OCI-LY7 (cell line): Measurements from ENCODE around the gene CDC34. TPM values are rescaled to one million over a fixed set of nuclear protein-coding genes. Genes with fewer than 3 reads are reported as not detected.
A peak's percentile ranks its signal among the peaks of the same experiment; 100 is the strongest.

Experiments used
- BruUV-seq: library from RNA; stranded (reverse); fragments of 400-500 nt; replicated peaks from 2 replicates; lab custom pipeline; 2021; lab: Mats Ljungman, UMichigan
- CTCF ChIA-PET: fragments of 300-600 bp; sonication (Branson Sonifier 250); formaldehyde crosslinking; loops from one replicate; lab custom pipeline; 2022; ENCODE audit warnings: antibody characterized with exemption; ENCODE audit not compliant: unreplicated experiment; lab: Charles Lee
- POLR2A ChIA-PET: fragments of 300-600 bp; sonication (Branson Sonifier 250); formaldehyde crosslinking; loops from one replicate; lab custom pipeline; 2022; ENCODE audit warnings: antibody characterized with exemption; lab: Charles Lee
- DNase-seq: peaks from one replicate; pipeline ENCODE4 v3.0.0-alpha.2; 2015; ENCODE audit warnings: low spot score
- H2AFZ ChIP-seq: fragments of 200-600 bp; sonication (generic), shearing (Covaris generic); 2 replicates; pipeline ENCODE4 v1.6.1; 2014; ENCODE audit warnings: mild to moderate bottlenecking, antibody characterized with exemption, low read length, moderate library complexity
- H3K27ac ChIP-seq: fragments of 200-600 bp; sonication (generic); 2 replicates; pipeline ENCODE4 v1.5.1; 2014; ENCODE audit warnings: mixed run types, low read depth, mild to moderate bottlenecking, moderate library complexity, low read length, inconsistent platforms; ENCODE audit not compliant: poor library complexity, severe bottlenecking
- H3K36me3 ChIP-seq: fragments of 200-600 bp; sonication (generic); 2 replicates; pipeline ENCODE4 v1.6.1; 2014; ENCODE audit warnings: mild to moderate bottlenecking, antibody characterized with exemption, low read length, moderate library complexity, mixed read lengths; ENCODE audit not compliant: insufficient read depth
- H3K4me1 ChIP-seq: fragments of 200-600 bp; sonication (generic); 2 replicates; pipeline ENCODE4 v1.5.1; 2014; ENCODE audit warnings: mild to moderate bottlenecking, low read length; ENCODE audit not compliant: insufficient read depth, poor library complexity, severe bottlenecking
- H3K4me2 ChIP-seq: fragments of 200-600 bp; sonication (generic); 2 replicates; pipeline ENCODE4 v1.6.1; 2014; ENCODE audit warnings: mild to moderate bottlenecking, low read length
- H3K4me3 ChIP-seq: fragments of 200-600 bp; sonication (generic); 2 replicates; pipeline ENCODE4 v1.5.1; 2014; ENCODE audit warnings: mild to moderate bottlenecking, low read depth, low read length; ENCODE audit not compliant: poor library complexity, severe bottlenecking
- H3K79me2 ChIP-seq: fragments of 200-600 bp; sonication (generic); 2 replicates; pipeline ENCODE4 v1.6.1; 2016; ENCODE audit warnings: low read depth, mild to moderate bottlenecking, low read length, moderate library complexity, mixed read lengths; ENCODE audit not compliant: insufficient read depth
- H3K9me2 ChIP-seq: fragments of 200-600 bp; sonication (generic); 2 replicates; pipeline ENCODE4 v1.6.1; 2016; ENCODE audit warnings: mild to moderate bottlenecking, low read length, mixed read lengths; ENCODE audit not compliant: insufficient read depth
- H3K9me3 ChIP-seq: fragments of 200-600 bp; sonication (generic); 2 replicates; pipeline ENCODE4 v1.6.1; 2014; ENCODE audit warnings: mild to moderate bottlenecking, mixed run types, low read length, mixed read lengths
- H4K20me1 ChIP-seq: fragments of 200-600 bp; sonication (generic); 2 replicates; pipeline ENCODE4 v1.6.1; 2014; ENCODE audit warnings: mild to moderate bottlenecking, antibody characterized with exemption, low read length, moderate library complexity, mixed read lengths; ENCODE audit not compliant: insufficient read depth
- EZH2phosphoT487 ChIP-seq: fragments of 200-600 bp; sonication (generic); IDR thresholded peaks from 2 replicates; pipeline ENCODE4 v1.6.1; 2018; ENCODE audit warnings: low read depth, borderline replicate concordance, mild to moderate bottlenecking, mixed run types, antibody characterized with exemption, low read length, moderate library complexity, mixed read lengths
- intact Hi-C: fragments of 100-400 bp; cut with micrococcal nuclease; formaldehyde crosslinking; loops from one replicate; pipeline ENCODE4 v1.10.0; 2022; ENCODE audit not compliant: unreplicated experiment
- total RNA-seq, 2 experiments: library from RNA; depleted of rRNA in 1 of 2; stranded (reverse); fragments of >200 nt in 1 of 2; shearing (Covaris generic) in 1 of 2; gene quantifications; 2 replicates each; pipeline ENCODE4 v1.2.3, GENCODE V29; 2014 to 2022
- TF ChIP-seq, protein P1 (sequence below): fragments of 200-600 bp; sonication (generic); conservative IDR thresholded peaks from 2 replicates; pipeline ENCODE4 v1.5.1; 2014; ENCODE audit warnings: mild to moderate bottlenecking, antibody characterized with exemption, low read length, moderate library complexity, mixed read lengths

The CDC34 gene
- total RNA-seq, 2 experiments from 2014 or later, result 58.2 to 77.2 TPM

DNA sequence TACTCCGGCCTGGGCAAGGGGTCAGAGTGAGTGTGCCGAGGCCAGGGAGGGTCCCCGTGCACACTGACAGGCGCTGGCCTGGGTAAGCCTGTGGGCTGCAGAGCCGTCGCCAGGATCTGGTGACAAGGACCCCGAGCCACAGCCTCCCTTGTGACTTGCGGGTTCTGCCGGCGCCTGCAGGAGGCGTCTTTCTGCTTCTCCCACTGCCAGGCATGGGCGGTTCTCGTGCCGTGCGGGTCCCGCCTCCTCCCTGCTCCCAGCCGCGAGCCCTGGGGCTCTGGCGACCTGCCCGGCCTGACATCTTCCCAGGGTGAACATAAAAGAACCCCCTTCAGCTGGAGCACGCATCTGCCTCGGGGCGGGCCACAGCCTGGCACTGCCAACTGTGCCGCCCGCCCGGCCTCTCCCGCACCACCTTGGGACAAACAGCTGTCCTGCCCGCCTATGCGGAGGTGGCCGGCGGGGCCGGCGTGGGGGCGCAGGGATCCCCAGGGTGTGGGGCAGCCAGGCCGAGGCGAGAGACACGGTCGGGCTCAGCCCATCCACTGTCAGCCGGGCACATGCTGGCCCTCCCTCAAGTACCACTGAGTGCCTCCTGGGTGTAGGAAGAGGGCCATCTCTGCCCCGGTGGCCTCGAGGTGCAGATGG lies 56.7 kb downstream of the CDC34 start:
- TF ChIP-seq, protein P1, sequence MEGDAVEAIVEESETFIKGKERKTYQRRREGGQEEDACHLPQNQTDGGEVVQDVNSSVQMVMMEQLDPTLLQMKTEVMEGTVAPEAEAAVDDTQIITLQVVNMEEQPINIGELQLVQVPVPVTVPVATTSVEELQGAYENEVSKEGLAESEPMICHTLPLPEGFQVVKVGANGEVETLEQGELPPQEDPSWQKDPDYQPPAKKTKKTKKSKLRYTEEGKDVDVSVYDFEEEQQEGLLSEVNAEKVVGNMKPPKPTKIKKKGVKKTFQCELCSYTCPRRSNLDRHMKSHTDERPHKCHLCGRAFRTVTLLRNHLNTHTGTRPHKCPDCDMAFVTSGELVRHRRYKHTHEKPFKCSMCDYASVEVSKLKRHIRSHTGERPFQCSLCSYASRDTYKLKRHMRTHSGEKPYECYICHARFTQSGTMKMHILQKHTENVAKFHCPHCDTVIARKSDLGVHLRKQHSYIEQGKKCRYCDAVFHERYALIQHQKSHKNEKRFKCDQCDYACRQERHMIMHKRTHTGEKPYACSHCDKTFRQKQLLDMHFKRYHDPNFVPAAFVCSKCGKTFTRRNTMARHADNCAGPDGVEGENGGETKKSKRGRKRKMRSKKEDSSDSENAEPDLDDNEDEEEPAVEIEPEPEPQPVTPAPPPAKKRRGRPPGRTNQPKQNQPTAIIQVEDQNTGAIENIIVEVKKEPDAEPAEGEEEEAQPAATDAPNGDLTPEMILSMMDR, result peak; percentile 63
- TF ChIP-seq EZH2phosphoT487, result no peak
- Histone ChIP-seq H3K79me2 (no peaks in the 10 kb centered on the region), H3K4me3 (no peak overlapping the region), H3K27ac (no peak overlapping the region), H4K20me1 (no peaks in the 10 kb centered on the region), H3K4me2 (peak overlapping the region; percentile 22), H3K36me3 (peaks cover 4% of the 10 kb centered on the region; the same call in 1 of the 2 replicates), H3K9me2 (no peaks in the 10 kb centered on the region), H3K4me1 (peaks cover 12% of the 10 kb centered on the region), H3K9me3 (no peaks in the 10 kb centered on the region), H2AFZ (no peak overlapping the region)
- DNase-seq, result peak; percentile 49
- POLR2A ChIA-PET, result no interaction called here
- CTCF ChIA-PET, result no interaction called here
- BruUV-seq, result no TSS peak
- intact Hi-C loops, result loop anchor here (5.0 kb wide), 1 partner anchor 144 kb away; no protein-coding TSS in a partner anchor

GRCh38 chr19:588741-589692 lies 57.5 kb downstream of the CDC34 start:
- Histone ChIP-seq H3K4me3 (no peak overlapping the region), H3K79me2 (no peaks in the 10 kb centered on the region), H4K20me1 (no peaks in the 10 kb centered on the region), H2AFZ (no peak overlapping the region), H3K9me3 (no peaks in the 10 kb centered on the region), H3K4me2 (peak overlapping the region; percentile 22), H3K4me1 (peaks cover 12% of the 10 kb centered on the region), H3K27ac (no peak overlapping the region), H3K9me2 (no peaks in the 10 kb centered on the region), H3K36me3 (no peaks in the 10 kb centered on the region)
- intact Hi-C loops, result loop anchor here (5.0 kb wide), 1 partner anchor 143 kb away; no protein-coding TSS in a partner anchor
- POLR2A ChIA-PET, result no interaction called here
- no peak for TF ChIP-seq EZH2phosphoT487
- TF ChIP-seq, protein P1, result peak; percentile 2; the same call in 1 of the 2 replicates
- BruUV-seq, result no TSS peak
- CTCF ChIA-PET, result no interaction called here
- peak; percentile 55 for DNase-seq
